ENCODE measurements around the gene IDH3G.

Gene IDH3G

GRCh38 chrX:153791104-153791852 lies 2.9 kb downstream of the IDH3G start:
- DNase-seq (ENCODE audit: low read depth in 2 of 3, low spot score in 1 of 3): no peak

- DNase-seq (ENCODE audit: low read depth in 2 of 3, low spot score in 1 of 3): no peak
Measured at GRCh38 chrX:153789654-153790053, 4.5 kb downstream of the IDH3G start.

- DNase-seq (ENCODE audit: low read depth in 2 of 3, low spot score in 1 of 3): no peak
Measured at GRCh38 chrX:153786669-153787068, 7.5 kb downstream of the IDH3G start.

- DNase-seq (ENCODE audit: low read depth in 2 of 3, low spot score in 1 of 3): no peak
Measured at GRCh38 chrX:153784325-153784967, 9.7 kb downstream of the IDH3G start.

- DNase-seq (ENCODE audit: low read depth in 2 of 3, low spot score in 1 of 3): no peak
Measured at GRCh38 chrX:153783378-153784013, 10.7 kb downstream of the IDH3G start.

GRCh38 chrX:153782871-153783270 lies 11.3 kb downstream of the IDH3G start:
- no peak for DNase-seq (ENCODE audit: low read depth in 2 of 3, low spot score in 1 of 3)

- no peak for DNase-seq (ENCODE audit: low read depth in 2 of 3, low spot score in 1 of 3)
Measured at GRCh38 chrX:153782313-153782712, 11.9 kb downstream of the IDH3G start.

- no peak for DNase-seq (ENCODE audit: low read depth in 2 of 3, low spot score in 1 of 3)
Measured at GRCh38 chrX:153781428-153782047, 12.6 kb downstream of the IDH3G start.

GRCh38 chrX:153780678-153781427 lies 13.3 kb downstream of the IDH3G start, which contains the start of gene SRPK3:
Gene SRPK3 (plus strand): TSS chrX:153781041. CDS start chrX:153781087, 46 bp downstream.
- no peak for DNase-seq (ENCODE audit: low read depth in 2 of 3, low spot score in 1 of 3)

- DNase-seq (ENCODE audit: low read depth in 2 of 3, low spot score in 1 of 3): no peak
Measured at GRCh38 chrX:153779891-153780677, 14.1 kb downstream of the IDH3G start.

GRCh38 chrX:153778684-153779101 lies 15.5 kb downstream of the IDH3G start:
- DNase-seq (ENCODE audit: low read depth in 2 of 3, low spot score in 1 of 3): no peak

GRCh38 chrX:153778181-153778580 lies 16.0 kb downstream of the IDH3G start:
- no peak for DNase-seq (ENCODE audit: low read depth in 2 of 3, low spot score in 1 of 3)

GRCh38 chrX:153777261-153778090 lies 16.7 kb downstream of the IDH3G start:
- DNase-seq (ENCODE audit: low read depth in 2 of 3, low spot score in 1 of 3): no peak

- no peak for DNase-seq (ENCODE audit: low read depth in 2 of 3, low spot score in 1 of 3)
Measured at GRCh38 chrX:153776611-153777045, 17.5 kb downstream of the IDH3G start.

- DNase-seq (ENCODE audit: low read depth in 2 of 3, low spot score in 1 of 3): no peak
Measured at GRCh38 chrX:153776120-153776599, 18.0 kb downstream of the IDH3G start.

- DNase-seq (ENCODE audit: low read depth in 2 of 3, low spot score in 1 of 3): no peak
Measured at GRCh38 chrX:153775293-153776119, 18.7 kb downstream of the IDH3G start.

GRCh38 chrX:153774576-153775292 lies 19.4 kb downstream of the IDH3G start:
- no peak for DNase-seq (ENCODE audit: low read depth in 2 of 3, low spot score in 1 of 3)

Data from stimulated activated CD4-positive, alpha-beta T cell treated with anti-CD3 and anti-CD28 coated beads, Interleukin-12 subunit alpha, Interleukin-12 subunit beta, amount 100 ng/mL, for 48 hours (primary cell).